NCI-H1048 (cell line): ENCODE data around the gene SPTLC2.

Source experiments
- DNase-seq: peaks from one replicate; lab custom pipeline; 2025; lab: John Stamatoyannopoulos, UW

Gene SPTLC2

GRCh38 chr14:77503138-77503537 lies 113.3 kb downstream of the SPTLC2 start:
- DNase-seq: no peak

DNA sequence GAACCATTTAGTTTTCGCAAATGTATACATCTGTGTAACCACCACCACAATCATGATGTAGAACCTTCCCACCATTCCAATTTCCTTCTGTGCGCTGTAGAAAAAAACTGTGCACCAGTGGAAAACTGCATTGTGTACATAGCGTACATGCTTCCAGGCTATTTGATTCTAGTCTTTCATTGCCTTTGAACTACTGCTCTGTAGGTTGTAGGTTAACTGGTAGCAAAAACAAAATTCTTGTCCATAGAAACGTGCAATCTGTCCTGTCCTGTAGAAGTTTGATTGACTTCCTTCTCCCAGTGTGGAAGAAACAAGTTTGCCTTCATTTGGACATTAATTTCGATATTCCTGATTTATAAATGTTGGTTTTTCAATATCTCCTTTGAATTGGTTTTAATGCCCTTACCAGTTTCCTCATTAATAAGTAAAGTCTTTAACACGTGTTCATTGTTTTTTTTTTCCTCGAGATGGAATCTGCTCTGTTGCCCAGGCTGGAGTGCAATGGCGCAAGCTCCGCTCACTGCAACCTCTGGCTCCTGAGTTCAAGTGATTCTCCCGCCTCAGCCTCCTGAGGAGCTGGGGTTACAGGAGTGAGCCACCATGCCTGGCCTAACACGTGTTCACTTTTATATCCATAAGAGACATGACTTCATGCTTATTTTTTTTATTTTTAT lies 114.2 kb downstream of the SPTLC2 start:
- no peak for DNase-seq

DNA sequence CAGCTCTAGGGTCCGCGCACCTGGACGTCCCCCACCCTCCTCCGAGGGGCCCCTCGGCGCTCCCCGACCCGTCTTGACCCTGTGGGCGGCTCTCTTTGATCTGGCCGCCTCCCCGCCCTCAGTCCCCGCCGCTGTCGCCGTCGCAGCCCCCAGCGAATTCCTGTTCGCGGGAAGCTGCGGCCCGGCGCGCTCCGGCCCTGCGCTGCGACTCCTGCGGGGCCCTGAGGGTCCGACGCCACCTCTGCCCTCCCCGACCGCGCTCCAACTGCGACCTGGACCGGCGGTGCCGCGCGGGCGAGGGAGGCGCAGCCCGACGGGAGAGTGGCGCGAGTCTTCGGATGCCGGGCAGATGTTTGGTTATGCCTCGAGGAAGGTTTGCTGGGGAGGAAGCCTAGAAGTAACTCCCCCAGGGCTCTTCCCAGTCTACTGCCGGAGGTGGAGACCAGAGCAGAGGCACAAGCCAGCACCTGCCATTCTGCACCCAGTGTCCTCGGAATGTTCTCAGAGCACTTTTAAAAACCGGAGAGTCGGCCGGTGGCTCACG lies 117.4 kb downstream of the SPTLC2 start:
- no peak for DNase-seq

DNA sequence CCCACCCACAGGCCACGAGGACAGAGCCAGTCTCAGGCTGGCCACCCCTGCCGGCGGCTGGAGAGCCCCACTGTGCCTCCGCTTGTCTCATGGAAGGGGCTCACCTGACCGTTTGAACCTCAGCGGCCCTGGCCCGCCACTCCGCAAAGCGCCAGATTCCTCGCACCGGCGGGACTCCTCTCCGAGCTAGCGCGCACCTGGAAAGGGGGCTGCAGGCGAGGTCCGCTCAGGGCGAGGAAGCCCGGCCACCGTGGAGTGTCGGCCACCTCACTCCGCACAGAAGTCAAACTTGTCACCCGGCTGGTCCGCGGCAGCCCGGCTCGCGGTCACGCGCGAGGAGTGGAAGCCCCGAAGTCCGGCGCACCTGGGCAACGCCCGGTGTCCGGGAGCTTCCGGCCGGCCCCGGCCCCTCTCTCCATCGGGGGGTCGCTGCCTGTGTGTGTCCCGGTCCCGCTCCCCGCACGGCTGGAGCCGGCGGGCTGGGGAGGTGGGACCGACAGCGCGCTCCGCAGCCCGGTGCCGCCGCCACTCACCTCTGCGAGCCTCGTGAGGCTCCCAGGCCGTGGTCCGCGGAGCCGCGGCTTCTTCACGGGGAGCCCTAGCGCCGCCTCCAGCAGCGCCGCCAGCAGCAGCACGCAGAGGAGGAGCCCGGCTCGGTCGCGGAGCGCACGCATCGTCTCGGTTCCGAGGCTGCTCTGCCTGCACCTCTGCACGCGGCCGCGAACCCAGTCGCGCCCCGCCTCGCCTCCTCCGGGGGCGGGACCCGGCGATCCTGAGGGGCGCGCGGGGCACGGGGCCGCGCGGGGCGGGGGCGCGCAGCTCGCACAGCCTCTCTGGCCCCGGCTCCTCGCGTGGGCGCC lies 118.1 kb downstream of the SPTLC2 start, which contains the start of gene ISM2:
Gene ISM2, minus strand, starts transcription at position 697 of the 860 bp plus-strand sequence. Its CDS starts 23 bp downstream, at position 674.
- no peak for DNase-seq

DNA sequence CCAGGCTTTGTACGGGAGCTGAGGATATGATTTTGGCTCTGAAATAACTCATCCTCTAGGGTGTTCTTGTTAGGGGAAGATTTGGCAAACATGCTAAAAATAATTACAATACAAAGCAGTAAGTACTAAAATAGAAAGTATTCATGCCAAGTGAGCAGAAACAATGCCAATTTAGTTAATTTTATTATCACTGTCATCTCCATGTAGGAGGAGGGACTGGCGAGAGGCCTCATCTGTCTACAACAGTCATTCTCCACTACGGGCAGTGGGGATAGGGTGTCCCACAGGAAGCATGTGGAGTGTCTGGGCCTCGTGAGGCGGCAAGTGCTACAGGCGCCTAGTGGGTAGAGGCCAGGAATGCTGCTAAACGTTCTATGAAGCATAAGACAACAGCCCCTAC lies 121.1 kb downstream of the SPTLC2 start:
- DNase-seq: no peak

DNA sequence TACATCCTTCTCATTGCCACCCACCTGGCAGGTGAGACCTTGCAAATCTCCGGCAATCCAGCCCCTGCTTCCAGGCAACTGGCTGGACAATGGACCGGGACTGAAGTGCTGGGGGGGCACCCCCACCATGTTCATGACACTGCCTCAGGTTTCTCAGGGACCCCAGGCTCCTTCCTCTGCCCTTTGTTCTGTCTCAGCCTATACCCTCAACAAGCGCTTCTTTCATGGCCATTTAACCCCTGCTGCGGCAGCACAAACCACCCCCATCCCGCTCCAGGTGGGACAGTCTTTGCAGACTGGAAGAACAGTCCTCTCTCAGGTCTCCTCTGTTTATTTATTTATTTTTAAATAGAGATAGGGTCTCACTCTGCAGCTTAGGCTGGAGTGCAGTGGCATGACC lies 125.4 kb downstream of the SPTLC2 start:
- DNase-seq: no peak

- no peak for DNase-seq
These were observed 126.0 kb downstream of the SPTLC2 start for GRCh38 chr14:77490347-77490986.

- no peak for DNase-seq
These were observed 127.4 kb downstream of the SPTLC2 start for GRCh38 chr14:77489041-77489440.

- no peak for DNase-seq
These were observed 127.9 kb downstream of the SPTLC2 start for GRCh38 chr14:77488558-77488957.

- no peak for DNase-seq
These were observed 130.3 kb downstream of the SPTLC2 start for GRCh38 chr14:77485901-77486678.

GRCh38 chr14:77485256-77485655 lies 131.2 kb downstream of the SPTLC2 start:
- no peak for DNase-seq

DNA sequence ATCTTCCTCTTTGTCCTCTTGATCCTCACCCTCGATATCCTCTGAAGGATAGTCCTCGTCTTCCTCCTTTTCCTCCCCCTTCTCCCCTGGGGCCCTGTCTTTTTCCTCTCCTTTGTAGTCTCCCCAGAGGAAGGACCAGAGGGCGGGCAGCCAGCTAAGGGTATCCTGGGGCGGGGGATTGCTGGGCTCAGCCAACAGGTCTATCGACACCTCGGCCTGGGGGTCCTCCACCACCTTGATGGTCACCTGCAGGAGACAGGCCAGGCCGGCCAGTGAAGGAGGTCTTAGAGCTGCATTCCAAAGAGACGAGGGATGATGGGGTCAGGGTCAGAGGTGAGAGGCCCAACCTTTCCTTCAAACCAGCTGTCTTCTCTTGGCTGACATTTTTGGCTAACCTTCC lies 134.0 kb downstream of the SPTLC2 start:
- DNase-seq: no peak

DNA sequence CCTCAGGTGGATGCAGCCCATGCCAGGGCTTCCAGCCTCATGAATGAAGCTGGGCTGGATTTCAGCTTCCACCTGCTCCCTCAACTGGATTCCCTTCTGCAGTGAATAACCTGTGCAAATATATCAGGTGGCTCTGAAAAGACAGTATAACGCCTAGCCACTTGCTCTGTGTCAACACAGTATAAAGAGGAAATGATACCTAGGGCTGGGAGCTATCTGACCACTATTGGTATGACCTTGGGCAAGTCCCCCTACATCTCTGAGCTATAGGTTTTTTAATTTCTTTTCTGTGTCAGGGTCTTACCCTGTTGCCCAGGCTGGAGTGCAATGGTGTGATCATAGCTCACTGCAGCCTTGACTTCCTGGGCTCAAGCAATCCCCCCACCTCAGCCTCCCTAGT lies 137.6 kb downstream of the SPTLC2 start:
- no peak for DNase-seq

GRCh38 chr14:77478029-77478428 lies 138.4 kb downstream of the SPTLC2 start:
- no peak for DNase-seq

- DNase-seq: no peak
These were observed 140.9 kb downstream of the SPTLC2 start for GRCh38 chr14:77475432-77476115.

DNA sequence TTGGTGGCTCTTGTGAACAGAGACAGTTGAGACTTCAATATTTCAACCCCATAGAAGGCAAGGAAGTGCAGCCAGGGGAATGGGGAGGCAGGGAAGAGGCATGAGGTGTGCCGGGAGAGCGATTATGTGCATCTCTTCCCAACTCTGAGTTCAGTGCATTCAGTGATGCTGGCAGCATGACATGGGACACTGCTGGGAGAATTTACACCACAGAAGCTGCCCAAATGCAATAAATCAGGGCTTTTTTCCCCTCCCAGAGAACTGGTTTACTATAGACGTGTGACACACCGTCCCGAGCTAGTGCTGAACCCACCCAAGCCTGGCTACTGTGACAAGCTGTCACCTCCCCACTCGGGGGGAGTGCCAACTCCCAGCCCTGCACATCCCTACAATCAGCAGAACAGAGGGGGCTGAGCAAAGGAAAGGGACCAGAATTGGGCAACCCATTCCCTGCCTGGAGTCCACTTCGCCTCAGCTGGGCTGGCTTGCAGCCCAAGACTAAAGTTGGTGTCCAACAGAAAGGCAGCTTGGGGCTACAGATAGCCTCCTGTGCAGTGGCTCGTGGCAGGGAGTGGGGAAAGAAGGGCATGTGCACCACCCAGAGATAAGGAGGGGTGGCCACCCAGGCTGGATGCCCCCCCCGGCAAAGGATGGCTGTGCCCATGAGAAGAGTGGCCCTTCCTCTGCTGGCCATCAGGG lies 141.8 kb downstream of the SPTLC2 start:
- DNase-seq: no peak

GRCh38 chr14:77473921-77474320 lies 142.5 kb downstream of the SPTLC2 start:
- no peak for DNase-seq

- DNase-seq: no peak
These were observed 146.1 kb downstream of the SPTLC2 start for GRCh38 chr14:77470224-77470870.

GRCh38 chr14:77469539-77469938 lies 146.9 kb downstream of the SPTLC2 start:
- DNase-seq: no peak

DNA sequence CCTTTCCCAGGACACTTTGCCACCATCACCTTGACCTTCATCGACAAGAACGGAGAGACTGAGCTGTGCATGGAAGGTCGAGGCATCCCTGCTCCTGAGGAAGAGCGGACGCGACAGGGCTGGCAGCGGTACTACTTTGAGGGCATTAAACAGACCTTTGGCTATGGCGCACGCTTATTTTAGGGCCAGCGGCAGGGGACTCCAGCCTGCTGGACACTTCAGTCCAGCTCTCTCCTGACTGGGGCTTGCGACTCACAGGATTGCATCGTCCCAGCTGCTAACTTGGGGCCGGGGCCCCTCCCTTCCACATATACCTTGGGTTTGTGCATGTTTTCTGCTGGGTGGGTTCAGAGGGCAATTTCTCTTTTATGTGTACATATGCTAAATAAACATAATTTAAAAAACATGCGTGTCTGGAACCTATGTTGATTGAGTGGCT lies 147.4 kb downstream of the SPTLC2 start:
- no peak for DNase-seq
